GM21825 (cell line): Measurements from ENCODE around the gene BRD3.

Source experiments
- ATAC-seq: cut with Tn5 transposase; IDR thresholded peaks from one replicate; pipeline ENCODE4 v1.9.1; 2021; ENCODE audit warnings: mild to moderate bottlenecking, moderate library complexity; ENCODE audit not compliant: unreplicated experiment

BRD3 gene

DNA sequence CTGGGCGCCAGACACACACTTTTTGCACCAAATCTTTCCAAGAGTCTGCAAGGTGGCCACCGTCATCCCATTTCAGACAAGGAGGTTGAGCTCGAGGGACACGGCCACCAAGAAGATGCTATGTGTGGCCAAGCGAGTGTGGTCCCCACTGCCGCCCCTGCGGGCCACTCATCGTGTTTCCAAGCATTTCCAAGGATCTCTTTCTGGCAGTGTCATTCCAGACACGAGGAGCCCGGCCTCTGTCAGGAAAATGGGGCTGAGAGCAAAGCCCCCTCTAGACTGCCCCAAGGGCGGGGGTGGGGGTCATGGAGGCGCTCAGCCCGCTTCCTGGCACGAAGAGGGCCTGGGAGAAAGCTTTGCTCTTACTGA, 86.3 kb downstream of the BRD3 start:
- ATAC-seq = no peak

- no peak for ATAC-seq
These were observed 86.8 kb downstream of the BRD3 start for GRCh38 chr9:133980864-133981588.
